GM19468 (cell line): Measurements from ENCODE around the gene CHAF1A.

Experiments
- ATAC-seq: cut with Tn5 transposase; IDR thresholded peaks from one replicate; pipeline ENCODE4 v1.9.1; 2021; ENCODE audit warnings: mild to moderate bottlenecking, moderate library complexity, moderate number of reproducible peaks; ENCODE audit not compliant: unreplicated experiment; ENCODE audit errors: extremely low read depth

CHAF1A gene

GRCh38 chr19:4376991-4377781 is 25.3 kb upstream of the CHAF1A start:
- no peak for ATAC-seq

GRCh38 chr19:4378886-4379285 is 23.6 kb upstream of the CHAF1A start:
- no peak for ATAC-seq

GRCh38 chr19:4379383-4380253 is 22.8 kb upstream of the CHAF1A start:
- ATAC-seq: no peak

GRCh38 chr19:4380254-4380727 is 22.1 kb upstream of the CHAF1A start:
- ATAC-seq: no peak

- ATAC-seq: no peak
Observed at GRCh38 chr19:4385291-4386040, 17.0 kb upstream of the CHAF1A start.

- no peak for ATAC-seq
Observed at GRCh38 chr19:4386041-4386782, 16.2 kb upstream of the CHAF1A start.

- ATAC-seq: no peak
Observed at GRCh38 chr19:4388337-4389063, 13.9 kb upstream of the CHAF1A start.

- ATAC-seq: no peak
Observed at GRCh38 chr19:4389064-4389375, 13.4 kb upstream of the CHAF1A start.

- ATAC-seq: no peak
Observed at GRCh38 chr19:4389511-4390016, 12.9 kb upstream of the CHAF1A start.

GRCh38 chr19:4390017-4390566 is 12.3 kb upstream of the CHAF1A start:
- ATAC-seq: no peak

- no peak for ATAC-seq
Observed at GRCh38 chr19:4390567-4391305, 11.7 kb upstream of the CHAF1A start.

GRCh38 chr19:4391306-4391693 is 11.1 kb upstream of the CHAF1A start:
- no peak for ATAC-seq

- no peak for ATAC-seq
Observed at GRCh38 chr19:4391701-4392483, 10.5 kb upstream of the CHAF1A start.

GRCh38 chr19:4393947-4394590 is 8.4 kb upstream of the CHAF1A start:
- no peak for ATAC-seq

- ATAC-seq: no peak
Observed at GRCh38 chr19:4396949-4397783, 5.3 kb upstream of the CHAF1A start.

GRCh38 chr19:4399812-4400134 is 2.7 kb upstream of the CHAF1A start:
- no peak for ATAC-seq
